Measurements from ENCODE around the gene CCDC169.
"Not testable (repeated sequence)": the region's sequence is repeated elsewhere in the genome, so short reads cannot be mapped to it uniquely, and the experiment has no call there.

Gene CCDC169

GRCh38 chr13:36313047-36313969 lies 15.7 kb upstream of the CCDC169 start:
- no peak for DNase-seq

GRCh38 chr13:36310417-36311108 lies 12.9 kb upstream of the CCDC169 start:
- no peak for DNase-seq

DNA sequence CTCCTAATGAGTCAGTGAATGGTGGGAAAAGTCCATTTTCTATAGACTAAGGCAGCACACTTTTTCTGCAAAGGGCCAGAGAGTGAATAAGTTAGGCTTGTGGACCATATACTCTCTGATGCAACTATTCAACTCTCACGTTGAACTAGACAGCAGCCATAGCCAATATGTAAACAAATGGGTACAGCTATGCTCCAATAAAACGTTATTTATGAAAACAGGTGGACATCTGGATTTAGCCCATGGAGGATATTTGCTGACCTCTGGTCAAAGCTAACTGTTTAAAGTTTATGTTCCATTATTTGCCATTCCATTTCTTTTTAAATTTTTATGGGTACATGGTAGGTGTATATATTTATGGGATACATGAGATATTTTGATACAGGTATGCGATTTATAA lies 4.7 kb upstream of the CCDC169 start:
- no peak for DNase-seq

DNA sequence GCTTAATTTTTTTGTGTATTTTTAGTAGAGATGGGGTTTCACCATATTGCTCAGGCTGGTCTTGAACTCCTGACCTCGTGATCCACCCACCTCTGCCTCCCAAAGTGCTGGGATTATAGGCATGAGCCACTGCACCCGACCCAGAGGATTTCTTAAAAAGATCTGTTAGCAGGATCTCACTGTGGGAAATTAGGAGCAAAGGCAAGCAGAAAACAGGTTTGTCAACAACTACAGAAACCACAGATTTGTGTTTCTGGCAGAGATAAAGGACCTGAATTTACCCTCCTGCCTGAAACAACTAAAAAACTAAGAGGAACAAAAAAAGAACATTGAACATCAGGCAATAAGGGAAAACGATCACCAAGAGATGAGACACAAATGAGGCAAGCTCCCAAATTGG lies 1.9 kb upstream of the CCDC169 start:
- DNase-seq = not testable (repeated sequence)

- no peak for DNase-seq
Measured at GRCh38 chr13:36298535-36299068, 988 bp upstream of the CCDC169 start.

DNA sequence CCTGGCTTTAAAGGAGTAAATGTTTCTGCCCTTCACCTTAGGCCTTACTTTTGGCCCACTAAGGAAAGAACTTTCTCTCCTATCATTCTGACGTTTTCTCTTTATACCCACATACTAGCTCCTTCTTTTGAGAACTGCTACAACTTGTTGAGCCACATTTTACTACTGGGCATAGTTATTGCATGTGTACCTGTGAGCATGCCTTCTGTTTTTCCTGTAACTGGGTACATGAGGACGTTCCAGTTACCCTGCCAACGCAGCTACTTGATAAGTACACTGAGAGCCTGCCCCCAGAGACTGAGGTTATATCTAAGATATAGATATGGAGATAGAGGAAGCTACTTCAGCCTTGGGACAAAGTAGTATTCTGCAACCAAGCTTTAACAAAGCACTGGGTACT lies 3.5 kb downstream of the CCDC169 start:
- DNase-seq = no peak

DNA sequence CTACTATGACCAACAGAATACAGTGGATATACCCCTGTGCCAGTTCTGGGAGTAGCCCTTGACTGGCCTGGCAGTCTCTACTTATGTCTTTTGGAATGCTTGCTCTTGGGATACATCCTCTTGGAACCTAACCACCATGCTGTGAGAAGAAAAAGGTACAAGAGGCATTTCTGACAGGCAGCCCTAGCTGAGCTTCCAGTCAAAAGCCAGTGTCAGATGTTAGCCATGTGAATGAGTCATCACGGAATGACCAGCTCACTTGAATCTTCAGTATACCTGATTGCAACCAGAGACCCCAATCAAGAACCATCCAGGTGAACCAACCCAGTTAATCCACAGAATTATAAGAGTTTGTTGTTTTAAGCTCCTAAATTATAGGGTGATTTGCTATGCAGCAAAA lies 4.1 kb downstream of the CCDC169 start:
- no peak for DNase-seq

- no peak for DNase-seq
Measured at GRCh38 chr13:36288794-36289391, 8.7 kb downstream of the CCDC169 start.

- DNase-seq = no peak
Measured at GRCh38 chr13:36286006-36286405, 11.6 kb downstream of the CCDC169 start.

DNA sequence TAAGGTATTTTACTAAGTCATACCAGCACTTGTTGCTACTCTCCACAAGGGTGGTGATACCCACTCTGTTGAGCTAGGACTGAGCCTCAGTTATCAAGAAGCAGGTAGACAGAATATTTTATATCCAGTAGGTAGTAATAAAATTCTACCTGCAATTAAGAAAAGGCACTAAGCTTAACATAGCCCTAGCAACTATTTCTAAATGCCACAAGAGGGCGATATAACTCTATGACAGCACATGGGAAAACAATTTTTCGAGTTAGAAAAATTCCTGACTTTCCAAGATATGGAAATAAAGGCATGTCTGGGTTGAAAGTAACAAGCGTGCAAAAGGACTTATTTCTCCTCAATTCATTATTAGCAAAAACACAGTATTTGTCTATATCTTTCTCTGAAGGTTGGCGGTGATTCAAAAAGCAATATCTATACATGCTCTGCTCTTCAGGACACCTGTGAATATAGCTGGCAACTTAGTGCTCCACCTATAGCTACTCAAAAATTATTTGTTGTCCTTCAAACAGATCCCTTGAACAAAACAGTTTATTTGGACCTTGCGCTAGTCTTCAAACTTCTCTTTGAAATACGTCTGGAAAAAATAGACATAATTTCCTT lies 14.7 kb downstream of the CCDC169 start:
- DNase-seq = no peak

DNA sequence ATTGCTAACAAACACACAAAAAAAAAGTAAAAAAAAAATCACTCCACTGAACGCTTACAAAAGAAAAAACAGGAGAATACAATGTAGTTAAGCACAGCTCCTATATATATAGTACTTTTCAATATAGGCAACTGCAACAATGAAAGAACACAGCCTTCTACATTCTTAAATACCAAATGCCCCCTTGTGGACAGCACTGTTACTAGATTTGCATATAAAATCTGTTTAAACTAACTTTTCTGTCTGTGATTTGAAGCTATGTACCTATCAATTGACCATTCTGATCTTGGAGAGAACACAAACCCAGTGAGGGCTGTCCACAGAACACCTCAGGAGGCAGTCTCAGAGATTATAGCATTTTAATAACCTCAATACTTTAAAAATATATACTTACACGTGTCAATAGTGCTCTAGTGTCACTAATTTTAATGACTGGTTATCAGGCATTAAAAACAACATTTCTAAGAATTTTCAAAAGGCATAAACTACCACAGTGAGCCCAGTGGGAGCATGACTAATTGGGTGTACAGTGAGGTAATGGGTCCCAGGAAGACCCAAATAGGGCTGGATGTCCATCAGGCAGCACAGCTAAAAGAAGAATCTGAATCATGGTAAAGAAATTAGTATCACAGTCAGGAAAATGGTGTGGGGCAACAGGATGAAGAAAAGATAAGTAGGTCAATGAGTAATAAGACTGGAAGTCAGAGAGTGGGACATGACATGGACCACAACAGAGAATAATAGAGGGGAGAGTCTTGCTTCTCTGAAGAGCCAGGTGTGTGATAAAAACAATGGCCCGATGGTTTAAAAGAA lies 22.2 kb downstream of the CCDC169 start:
- no peak for DNase-seq

- no peak for DNase-seq
Measured at GRCh38 chr13:36273431-36273830, 24.2 kb downstream of the CCDC169 start.

DNA sequence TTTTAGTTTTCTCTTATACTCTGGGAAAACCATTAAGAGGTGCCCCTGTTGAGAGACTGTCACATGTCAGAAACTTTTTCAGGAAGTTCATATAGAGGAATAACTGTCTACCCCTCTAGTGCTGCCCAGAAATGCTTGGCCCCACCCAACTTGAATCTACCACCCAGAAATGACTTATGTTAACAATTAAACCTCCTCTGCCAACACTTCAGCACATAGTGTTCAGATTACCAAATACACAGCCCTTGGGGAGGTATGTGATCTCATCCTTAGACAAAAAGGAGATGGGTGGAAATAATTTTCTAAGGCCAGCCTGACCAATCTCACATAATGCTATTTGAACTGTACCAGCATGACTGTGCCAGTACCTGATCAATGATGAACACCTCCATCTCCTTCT lies 35.6 kb downstream of the CCDC169 start:
- no peak for DNase-seq

DNA sequence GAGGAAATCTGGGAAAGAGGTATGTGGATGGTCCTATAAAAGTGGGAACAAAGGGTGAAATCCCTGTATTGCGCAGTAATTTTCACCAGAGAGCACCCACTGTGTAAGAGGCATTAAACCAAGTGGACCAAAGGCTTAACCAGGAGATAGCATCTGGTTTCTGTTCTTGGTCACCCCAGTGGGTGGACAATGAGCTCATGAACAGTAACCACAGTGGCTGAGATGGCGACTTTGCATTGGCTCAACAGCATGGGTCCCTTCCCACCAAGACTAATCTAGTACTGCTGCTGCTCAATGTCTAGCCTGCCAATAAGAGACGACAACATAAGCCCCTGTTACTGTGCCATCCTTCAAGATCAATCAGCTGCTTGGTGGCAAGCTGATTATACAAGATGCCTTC lies 36.6 kb downstream of the CCDC169 start:
- DNase-seq = no peak

- DNase-seq = no peak
Measured at GRCh38 chr13:36259361-36260137, 38.1 kb downstream of the CCDC169 start.

- DNase-seq = no peak
Measured at GRCh38 chr13:36258831-36259230, 38.8 kb downstream of the CCDC169 start.

DNA sequence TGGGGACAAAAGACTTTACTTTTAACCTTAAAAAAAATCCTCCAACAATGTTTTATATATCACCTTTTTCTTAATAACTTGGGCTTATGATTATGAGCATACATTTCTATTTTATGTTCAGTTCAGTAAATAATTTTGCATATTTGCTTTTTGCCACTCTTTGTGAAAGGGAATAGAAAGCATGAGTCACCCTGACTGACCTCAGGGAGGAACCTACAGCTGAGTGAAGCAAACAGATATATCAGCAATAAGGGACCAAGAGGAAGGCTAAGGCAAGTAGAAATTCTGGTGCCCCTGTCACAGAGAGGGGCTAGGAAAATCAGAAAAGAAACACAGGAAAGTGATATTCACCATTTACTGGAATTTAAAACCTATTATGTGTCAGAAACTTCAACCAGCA lies 46.1 kb downstream of the CCDC169 start:
- DNase-seq = no peak

GRCh38 chr13:36251017-36251416 lies 46.6 kb downstream of the CCDC169 start:
- no peak for DNase-seq

- DNase-seq = no peak
Measured at GRCh38 chr13:36248700-36249099, 48.9 kb downstream of the CCDC169 start.

DNA sequence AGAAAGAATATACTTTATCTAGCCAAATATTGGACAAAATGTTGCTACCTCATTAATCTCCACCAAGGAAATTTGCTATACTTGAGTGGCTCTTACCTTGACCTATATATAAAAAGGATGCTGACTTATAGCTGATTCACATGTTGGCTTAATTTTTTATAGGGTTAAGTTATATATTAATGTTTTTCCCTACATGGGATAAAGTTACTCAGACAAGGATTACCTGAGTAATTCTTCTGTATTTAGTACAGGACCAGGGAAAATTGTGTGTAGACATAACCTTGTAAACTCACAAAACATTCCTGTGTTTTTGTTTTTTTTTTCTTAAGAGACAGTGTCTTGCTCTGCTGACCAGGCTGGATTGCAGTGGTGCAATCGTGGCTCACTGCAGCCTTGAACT lies 52.6 kb downstream of the CCDC169 start:
- no peak for DNase-seq

DNA sequence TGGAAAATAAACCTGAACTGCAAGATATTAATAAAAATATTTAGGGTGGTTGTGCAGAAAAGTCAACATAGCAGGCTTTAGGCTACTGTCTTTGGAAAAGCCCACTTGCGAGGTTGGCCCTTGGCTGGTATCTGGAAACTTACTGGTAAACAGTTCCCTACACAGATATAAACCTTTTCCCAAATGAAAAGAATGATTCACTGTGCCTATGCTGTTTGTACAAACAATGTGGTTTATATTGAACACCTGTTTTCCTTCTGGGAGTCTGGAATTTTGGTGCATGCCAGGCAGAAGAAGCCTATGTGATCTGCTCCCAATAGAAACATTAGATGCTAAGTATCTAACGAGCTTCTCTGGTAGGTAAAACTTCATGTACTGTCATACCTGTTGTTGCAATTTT lies 53.5 kb downstream of the CCDC169 start:
- no peak for DNase-seq

All from NCI-H774 (cell line).